ENCODE data around the gene ZNF32. TPM values are rescaled to one million over a fixed set of nuclear protein-coding genes. Genes with fewer than 3 reads are reported as not detected.
A peak's percentile ranks its signal among the peaks of the same experiment; 100 is the strongest.

ZNF32 gene
- total and polyA plus RNA-seq, 10 donors = 26.3 to 68.8 (median 31.9) TPM

DNA sequence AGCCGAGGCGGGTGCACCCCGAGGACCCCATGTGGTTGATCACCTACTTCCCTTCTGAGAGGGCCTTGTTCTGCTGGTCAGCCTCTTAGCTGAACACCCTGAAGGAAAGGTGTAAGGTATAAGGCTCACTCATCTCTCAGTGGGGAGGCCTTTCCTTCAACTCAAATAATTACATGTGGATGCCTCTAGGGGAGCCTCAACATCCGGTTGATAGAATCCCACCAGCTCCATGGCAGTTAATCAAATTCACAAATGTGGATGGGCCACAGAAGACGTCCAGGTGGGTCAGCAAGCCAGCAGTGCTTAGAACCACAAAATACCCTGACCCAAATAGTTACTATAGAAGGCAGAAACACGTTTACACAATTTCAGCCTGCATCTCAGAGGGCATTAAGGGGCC, 37.7 kb upstream of the ZNF32 start:
- Histone ChIP-seq H3K27ac (no peak overlapping the region), H3K36me3 (no peaks in the 10 kb centered on the region), H3K9me3 (no peaks in the 10 kb centered on the region), H3K4me3 (no peak overlapping the region), H3K27me3 (replicated peaks in 1 of 7) (peaks cover 0 to 44% (median 0%) of the 10 kb centered on the region in 7 donors), H3K4me1 (peaks cover 3 to 28% (median 18%) of the 10 kb centered on the region in 6 donors)
- no peak for DNase-seq
- 72 to 83% (median 79%) methylated on average over 6 of the region's 6 CpGs for WGBS, 5 donors
- TF ChIP-seq, protein P1, sequence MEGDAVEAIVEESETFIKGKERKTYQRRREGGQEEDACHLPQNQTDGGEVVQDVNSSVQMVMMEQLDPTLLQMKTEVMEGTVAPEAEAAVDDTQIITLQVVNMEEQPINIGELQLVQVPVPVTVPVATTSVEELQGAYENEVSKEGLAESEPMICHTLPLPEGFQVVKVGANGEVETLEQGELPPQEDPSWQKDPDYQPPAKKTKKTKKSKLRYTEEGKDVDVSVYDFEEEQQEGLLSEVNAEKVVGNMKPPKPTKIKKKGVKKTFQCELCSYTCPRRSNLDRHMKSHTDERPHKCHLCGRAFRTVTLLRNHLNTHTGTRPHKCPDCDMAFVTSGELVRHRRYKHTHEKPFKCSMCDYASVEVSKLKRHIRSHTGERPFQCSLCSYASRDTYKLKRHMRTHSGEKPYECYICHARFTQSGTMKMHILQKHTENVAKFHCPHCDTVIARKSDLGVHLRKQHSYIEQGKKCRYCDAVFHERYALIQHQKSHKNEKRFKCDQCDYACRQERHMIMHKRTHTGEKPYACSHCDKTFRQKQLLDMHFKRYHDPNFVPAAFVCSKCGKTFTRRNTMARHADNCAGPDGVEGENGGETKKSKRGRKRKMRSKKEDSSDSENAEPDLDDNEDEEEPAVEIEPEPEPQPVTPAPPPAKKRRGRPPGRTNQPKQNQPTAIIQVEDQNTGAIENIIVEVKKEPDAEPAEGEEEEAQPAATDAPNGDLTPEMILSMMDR (IDR thresholded peaks at IDR 0.05 in 8 of 11, conservative IDR thresholded peaks at IDR 0.05 in 3 of 11) = no peak
- no peak for TF ChIP-seq POLR2AphosphoS5 (IDR thresholded peaks at IDR 0.05)
- TF ChIP-seq POLR2A (IDR thresholded peaks at IDR 0.05) = no peak
- intact Hi-C loops (cut with DNase I; ENCODE audit: low total_unique reads) = loop anchor here (10.0 kb wide), 1 partner anchor 628 kb away; no protein-coding TSS in a partner anchor

DNA sequence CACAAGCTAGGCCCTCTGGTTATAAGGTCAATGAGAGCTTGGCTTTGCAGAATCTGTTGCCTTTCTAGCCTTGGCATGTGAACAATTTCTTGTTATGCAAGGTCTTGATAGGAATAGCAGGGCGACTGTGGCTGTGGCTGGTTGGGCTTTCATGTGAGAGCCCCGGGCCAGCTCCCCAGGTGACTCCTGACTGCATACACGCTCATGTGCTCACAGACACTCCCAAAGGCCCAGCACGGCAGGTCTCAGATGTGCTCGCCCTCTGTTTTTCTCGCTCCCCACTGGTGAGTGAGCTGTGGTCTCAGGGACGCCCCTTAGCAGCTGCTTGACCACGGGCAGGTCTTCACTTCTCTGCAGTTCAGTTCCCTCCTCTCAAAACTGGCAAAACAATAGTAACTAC, 37.1 kb upstream of the ZNF32 start:
- Histone ChIP-seq H3K27me3 (replicated peaks in 1 of 7) (peaks cover 0 to 38% (median 0%) of the 10 kb centered on the region in 7 donors), H3K9me3 (no peaks in the 10 kb centered on the region), H3K4me1 (peaks cover 3 to 30% (median 22%) of the 10 kb centered on the region in 6 donors), H3K4me3 (no peak overlapping the region), H3K27ac (no peak overlapping the region), H3K36me3 (no peaks in the 10 kb centered on the region)
- DNase-seq = no peak
- intact Hi-C loops (cut with DNase I; ENCODE audit: low total_unique reads) = loop anchor here (10.0 kb wide), 1 partner anchor 629 kb away; no protein-coding TSS in a partner anchor
- WGBS, 5 donors = 72 to 91% (median 85%) methylated on average over 8 of the region's 8 CpGs
- TF ChIP-seq, protein P1 (IDR thresholded peaks at IDR 0.05 in 8 of 11, conservative IDR thresholded peaks at IDR 0.05 in 3 of 11) = no peak
- TF ChIP-seq POLR2A (IDR thresholded peaks at IDR 0.05) = no peak
- no peak for TF ChIP-seq POLR2AphosphoS5 (IDR thresholded peaks at IDR 0.05)

DNA sequence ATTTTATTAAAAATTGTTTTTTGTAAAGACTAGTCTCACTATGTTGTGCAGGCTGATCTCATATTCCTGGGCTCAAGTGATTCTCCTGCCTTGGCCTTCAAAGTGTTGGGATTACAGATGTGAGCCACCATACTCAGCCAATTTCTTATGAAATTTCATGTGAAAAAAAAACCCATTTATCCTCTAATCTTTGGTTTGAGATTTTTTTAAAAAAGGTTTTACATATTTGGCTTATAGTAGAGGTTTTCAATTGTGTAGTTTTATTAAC, 35.5 kb upstream of the ZNF32 start:
- no peak for TF ChIP-seq POLR2AphosphoS5 (IDR thresholded peaks at IDR 0.05)
- TF ChIP-seq, protein P1 (IDR thresholded peaks at IDR 0.05 in 8 of 11, conservative IDR thresholded peaks at IDR 0.05 in 3 of 11) = no peak
- TF ChIP-seq POLR2A (IDR thresholded peaks at IDR 0.05) = no peak
- no peaks in the 10 kb centered on the region for H3K9me3 ChIP-seq
- H3K27ac ChIP-seq = no peak overlapping the region
- intact Hi-C loops (cut with DNase I; ENCODE audit: low total_unique reads) = loop anchor here (10.0 kb wide), 1 partner anchor 631 kb away; no protein-coding TSS in a partner anchor
- no peaks in the 10 kb centered on the region for H3K36me3 ChIP-seq
- peaks cover 0 to 25% (median 0%) of the 10 kb centered on the region in 7 donors for H3K27me3 ChIP-seq (replicated peaks in 1 of 7)
- DNase-seq = no peak
- H3K4me3 ChIP-seq = no peak overlapping the region
- peaks cover 0 to 24% (median 7%) of the 10 kb centered on the region in 6 donors for H3K4me1 ChIP-seq

DNA sequence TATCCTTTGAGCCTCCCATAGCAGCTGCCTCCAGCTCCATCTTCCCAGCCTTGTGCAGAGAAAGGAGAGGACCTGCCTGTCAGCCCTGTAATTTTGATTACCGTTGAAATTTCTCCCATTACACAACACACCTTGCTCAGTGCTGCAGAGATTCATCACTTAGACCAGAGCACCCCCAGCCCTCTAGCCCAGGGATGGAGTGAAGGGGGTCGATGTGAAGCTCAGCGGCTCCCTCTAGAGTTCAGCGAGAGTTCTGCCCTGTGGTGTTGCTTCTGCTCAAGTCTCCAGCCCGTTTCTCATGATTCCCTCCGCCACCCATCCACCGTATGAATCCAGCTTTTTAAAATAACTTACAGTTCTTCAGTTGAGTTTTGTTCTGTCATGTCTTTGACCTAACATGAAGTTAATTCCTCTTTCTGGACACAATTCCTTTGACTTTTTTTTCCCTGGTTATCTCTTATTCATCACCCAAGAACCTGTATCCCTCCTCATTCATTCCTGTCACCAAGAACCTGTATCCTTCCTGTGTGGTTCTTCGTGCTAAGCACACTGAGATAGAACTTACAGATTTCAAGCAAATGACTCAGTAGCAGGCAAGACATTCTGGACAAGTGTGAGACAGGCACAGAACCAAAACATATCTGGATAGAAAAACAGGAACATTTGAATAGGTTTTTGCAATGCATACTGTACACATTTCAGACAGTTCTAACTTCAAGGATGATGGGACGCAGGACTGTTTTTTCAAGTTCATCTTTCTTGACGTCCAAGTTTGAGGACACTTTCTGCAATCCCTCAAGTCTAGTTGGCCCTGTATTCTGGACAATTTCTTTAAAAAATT, 35.0 kb upstream of the ZNF32 start:
- Histone ChIP-seq H3K36me3 (no peaks in the 10 kb centered on the region), H3K27ac (no peak overlapping the region), H3K4me3 (no peak overlapping the region), H3K9me3 (no peaks in the 10 kb centered on the region), H3K4me1 (peaks cover 0 to 21% (median 6%) of the 10 kb centered on the region in 6 donors), H3K27me3 (replicated peaks in 1 of 7) (peaks cover 0 to 24% (median 0%) of the 10 kb centered on the region in 7 donors)
- WGBS, 5 donors = 36 to 45% (median 38%) methylated on average over 10 of the region's 10 CpGs
- DNase-seq = no peak
- intact Hi-C loops (cut with DNase I; ENCODE audit: low total_unique reads) = loop anchor here (10.0 kb wide), 1 partner anchor 631 kb away; no protein-coding TSS in a partner anchor
- no peak for TF ChIP-seq POLR2AphosphoS5 (IDR thresholded peaks at IDR 0.05)
- TF ChIP-seq, protein P1 (IDR thresholded peaks at IDR 0.05 in 8 of 11, conservative IDR thresholded peaks at IDR 0.05 in 3 of 11) = peak in 4 of 11 experiments; percentile 31 to 41 (median 36)

Measured in spleen (tissue), 11 donors.